A549 (cell line): ENCODE data around the gene AGBL2. TPM values are rescaled to one million over a fixed set of nuclear protein-coding genes. Genes with fewer than 3 reads are reported as not detected.
A peak's percentile ranks its signal among the peaks of the same experiment; 100 is the strongest.
"Not testable (repeated sequence)": the region's sequence is repeated elsewhere in the genome, so short reads cannot be mapped to it uniquely, and the experiment has no call there.

Experiments
- ATAC-seq, 2 experiments: fragments of 200-7000 bp in 1 of 2; fragments of >200 bp in 1 of 2; cut with Nextera tagmentation in 1 of 2; cut with Tn5 transposase in 1 of 2; 3 replicates each; pipeline versions ENCODE4 v1.8.0 to v1.9.1; 2018 to 2020; ENCODE audit warnings: mild to moderate bottlenecking in 1 of 2, moderate library complexity in 1 of 2
- CTCF ChIA-PET: fragments of 300-600 bp; sonication (Branson Sonifier 250); formaldehyde crosslinking; extraction: SDS; loops from one replicate; lab custom pipeline; 2021; ENCODE audit warnings: antibody characterized with exemption, inconsistent platforms; lab: Yijun Ruan, JAX
- POLR2A ChIA-PET: fragments of 350-600 bp; formaldehyde crosslinking; extraction: SDS; loops from one replicate; lab custom pipeline; 2021; ENCODE audit warnings: antibody characterized with exemption, inconsistent platforms; lab: Yijun Ruan, JAX
- DNase-seq, 2 experiments: peaks; one replicate each; pipeline versions ENCODE4 v3.0.0 to v3.0.0-alpha.2; 2011 to 2016; ENCODE audit warnings: low read depth in 1 of 2, low spot score in 1 of 2
- FAIRE-seq: peaks from 2 replicates; lab custom pipeline; 2011; peaks lifted over from hg19 to GRCh38; lab: Jason Lieb, UNC
- H3K27ac ChIP-seq, 2 experiments: fragments of >200 bp; sonication (Bioruptor Twin); formaldehyde crosslinking; 3 replicates each; pipeline ENCODE4 v1.5.1; 2016 to 2017
- H3K4me1 ChIP-seq: fragments of >200 bp; sonication (Bioruptor Twin); formaldehyde crosslinking; 3 replicates; pipeline ENCODE4 v1.6.1; 2016
- H3K4me2 ChIP-seq: fragments of >200 bp; sonication (Bioruptor Twin); formaldehyde crosslinking; 3 replicates; pipeline ENCODE4 v1.6.1; 2016
- H3K4me3 ChIP-seq: fragments of >200 bp; sonication (Bioruptor Twin); formaldehyde crosslinking; 3 replicates; pipeline ENCODE4 v1.5.1; 2016
- H3K9me3 ChIP-seq: fragments of >200 bp; sonication (Bioruptor Twin); formaldehyde crosslinking; 3 replicates; pipeline ENCODE4 v1.6.1; 2016
- ATOH8 ChIP-seq: fragments of 250-450 bp; sonication (Bioruptor Pico); IDR thresholded peaks from 2 replicates; pipeline ENCODE4 v1.5.0; 2020; ENCODE audit warnings: low read depth, mild to moderate bottlenecking, moderate library complexity
- BCL3 ChIP-seq: fragments of >200 bp; sonication (Bioruptor Twin); formaldehyde crosslinking; IDR thresholded peaks from 3 replicates; pipeline ENCODE4 v1.6.1; 2016
- BHLHE40 ChIP-seq: IDR thresholded peaks from 2 replicates; pipeline ENCODE4 v1.6.1; 2012; ENCODE audit warnings: low read depth, low read length, inconsistent platforms
- CHD2 ChIP-seq: fragments of 150-350 bp; IDR thresholded peaks from 2 replicates; pipeline ENCODE4 v1.6.1; 2014; ENCODE audit warnings: low read length; ENCODE audit not compliant: partially characterized antibody
- E2F6 ChIP-seq: IDR thresholded peaks from 2 replicates; pipeline ENCODE4 v1.6.1; 2012; ENCODE audit warnings: low read depth, borderline replicate concordance
- ELK1 ChIP-seq: fragments of 150-350 bp; IDR thresholded peaks from 2 replicates; pipeline ENCODE4 v1.6.1; 2014; ENCODE audit warnings: low read depth, mild to moderate bottlenecking, low read length
- GATA3 ChIP-seq: IDR thresholded peaks from 2 replicates; pipeline ENCODE4 v1.6.1; 2012; ENCODE audit warnings: borderline replicate concordance
- HOXB5 ChIP-seq: fragments of 250-450 bp; sonication (Bioruptor Pico); IDR thresholded peaks from 2 replicates; pipeline ENCODE4 v1.5.0; 2020; ENCODE audit warnings: mild to moderate bottlenecking, moderate library complexity
- JUN ChIP-seq, 2 experiments: fragments of >200 bp; sonication (Bioruptor Twin); formaldehyde crosslinking; IDR thresholded peaks; 2 replicates in 1 of 2; 3 replicates in 1 of 2; pipeline ENCODE4 v1.6.1; 2016 to 2017
- MAX ChIP-seq: IDR thresholded peaks from 2 replicates; pipeline ENCODE4 v1.6.1; 2012
- MAZ ChIP-seq: fragments of 150-350 bp; IDR thresholded peaks from 2 replicates; pipeline ENCODE4 v1.6.1; 2014; ENCODE audit warnings: antibody characterized with exemption, low read depth, low read length, borderline replicate concordance
- NPAS2 ChIP-seq: fragments of 250-450 bp; sonication (Bioruptor Pico); IDR thresholded peaks from 2 replicates; pipeline ENCODE4 v1.8.0; 2022; ENCODE audit warnings: mild to moderate bottlenecking, moderate library complexity, borderline replicate concordance
- PBX3 ChIP-seq: IDR thresholded peaks from 2 replicates; pipeline ENCODE4 v1.6.1; 2012
- PHF8 ChIP-seq: fragments of 200-600 bp; sonication (generic); IDR thresholded peaks from 2 replicates; pipeline ENCODE4 v1.6.1; 2016; ENCODE audit warnings: low read depth, mild to moderate bottlenecking, antibody characterized with exemption, moderate library complexity, borderline replicate concordance
- POLR2A ChIP-seq: IDR thresholded peaks from 2 replicates; pipeline ENCODE4 v1.6.1; 2012; ENCODE audit warnings: mild to moderate bottlenecking, low read length
- POLR2AphosphoS2 ChIP-seq: conservative IDR thresholded peaks from 2 replicates; pipeline ENCODE4 v1.6.1; 2012; ENCODE audit warnings: low read length, improper control_type of control experiment, inconsistent platforms
- REST ChIP-seq: fragments of 200-600 bp; sonication (generic); IDR thresholded peaks from 2 replicates; pipeline ENCODE4 v1.6.1; 2016; ENCODE audit warnings: antibody characterized with exemption, mild to moderate bottlenecking, moderate library complexity
- RFX5 ChIP-seq: fragments of 450-650 bp; IDR thresholded peaks from 2 replicates; pipeline ENCODE4 v1.7.1; 2014; ENCODE audit warnings: antibody characterized with exemption, mild to moderate bottlenecking, moderate library complexity
- SMC3 ChIP-seq: fragments of >200 bp; sonication (Bioruptor Twin); formaldehyde crosslinking; IDR thresholded peaks from 3 replicates; pipeline ENCODE4 v1.6.1; 2018; ENCODE audit warnings: inconsistent platforms
- SREBF2 ChIP-seq: fragments of 450-650 bp; IDR thresholded peaks from 2 replicates; pipeline ENCODE4 v1.6.1; 2014; ENCODE audit warnings: mild to moderate bottlenecking, moderate library complexity
- TP53 ChIP-seq: fragments of 250-450 bp; sonication (Bioruptor Pico); IDR thresholded peaks from 2 replicates; pipeline ENCODE4 v1.5.0; 2021; ENCODE audit warnings: mild to moderate bottlenecking, moderate library complexity
- ZFP36 ChIP-seq: fragments of 450-650 bp; IDR thresholded peaks from 2 replicates; pipeline ENCODE4 v1.6.1; 2014; ENCODE audit warnings: borderline replicate concordance; ENCODE audit not compliant: partially characterized antibody
- WGBS: methylation state at CpG from one replicate; pipeline ENCODE4 v1.1.6; 2017; ENCODE audit errors: missing lambda C conversion rate; 5-methylcytosine and 5-hydroxymethylcytosine counted together
- polyA minus RNA-seq: library from RNA; depleted of rRNA, polyadenylated mRNA; stranded (reverse); fragments of >200 nt; gene quantifications from 2 replicates; pipeline ENCODE4 v1.2.3, GENCODE V29; 2011; rRNA and poly(A)+ RNA removed
- polyA plus RNA-seq, 4 experiments: library from polyadenylated mRNA; depleted of rRNA in 3 of 4; stranded (reverse); fragments of >200 nt; fragmentation: RNase III in 1 of 4; extraction: RNeasy Plus Mini Kit Qiagen cat#74134 plus additional on column Dnase treatment in 1 of 4; gene quantifications; 2 replicates in 3 of 4; 3 replicates in 1 of 4; pipeline ENCODE4 v1.2.3, GENCODE V29; 2011 to 2017

AGBL2 gene
- polyA plus RNA-seq (2011; rRNA removed) = 7.4 and 8.3 TPM in 2 replicates
- polyA plus RNA-seq (2012; cell fraction: cytosol; rRNA removed) = 3.5 and 4.5 TPM in 2 replicates
- 10.0 and 30.9 TPM in 2 replicates for polyA plus RNA-seq (2012; cell fraction: nucleus; rRNA removed)
- 1.9 to 2.4 TPM (median 2.2 TPM) in 3 replicates for polyA plus RNA-seq (2017; fragmentation: RNase III; extraction: RNeasy Plus Mini Kit Qiagen cat#74134 plus additional on column Dnase treatment)
- polyA minus RNA-seq = 3.3 and 4.1 TPM in 2 replicates

GRCh38 chr11:47715082-47715669 lies at the start of gene AGBL2:
TSS of gene AGBL2 (minus strand) at chr11:47715369. CDS start at chr11:47714650, 719 bp downstream.
- TF ChIP-seq SREBF2 = no peak
- no peak; the same call in 1 of the 2 replicates for TF ChIP-seq PBX3
- no peak for TF ChIP-seq POLR2AphosphoS2
- TF ChIP-seq NPAS2 = no peak
- peak; percentile 27; the same call in 1 of the 2 replicates for TF ChIP-seq TP53 (CRISPR knock-in tag)
- TF ChIP-seq PHF8 = peak; percentile 74; the same call in 1 of the 2 replicates
- TF ChIP-seq ATOH8 (CRISPR knock-in tag) = no peak
- no peak for TF ChIP-seq SMC3
- peak; percentile 80 for TF ChIP-seq BCL3
- peak; percentile 90 for TF ChIP-seq POLR2A
- TF ChIP-seq JUN (IDR thresholded peaks at IDR 0.05) = peak in 1 of 2 experiments; percentile 75; a peak in 3 of 5 replicates
- TF ChIP-seq E2F6 = no peak
- TF ChIP-seq BHLHE40 = no peak
- TF ChIP-seq, all 56 proteins: peak for 5
- Histone ChIP-seq H3K9me3 (no peaks in the 10 kb centered on the region), H3K4me1 (peaks cover 7% of the 10 kb centered on the region), H3K4me3 (peak within 1 kb of the TSS; percentile 76), H3K27ac (peak within 1 kb of the TSS; percentile 85 to 96), H3K4me2 (peak within 1 kb of the TSS; percentile 79)
- ATAC-seq = peak; percentile 96 to 97
- WGBS = 4% methylated on average over 28 of the region's 35 CpGs
- ChIA-PET CTCF (interaction anchor here (0.8 to 1.4 kb wide), 3 partner anchors 10 to 108 kb away, joined by 3 to 6 read pairs (median 3); no protein-coding TSS in a partner anchor), POLR2A (interaction anchor here (0.6 to 1.2 kb wide), 8 partner anchors 9 to 162 kb away, joined by 3 to 5 read pairs (median 3); partner anchors contain the start of genes CELF1, KBTBD4 and NDUFS3)
- no peak for FAIRE-seq
- peak; percentile 69 to 82 for DNase-seq

- FAIRE-seq, H3K4me1 ChIP-seq, ATAC-seq, H3K4me3 ChIP-seq, H3K9me3 ChIP-seq, H3K4me2 ChIP-seq, H3K27ac ChIP-seq, DNase-seq: not testable (repeated sequence)
- POLR2A ChIA-PET = interaction anchor here (0.6 to 1.6 kb wide), 3 partner anchors 9 to 89 kb away, joined by 3 read pairs; partner anchors contain the start of gene NUP160
- WGBS = 96% methylated on average over 11 of the region's 11 CpGs
- CTCF ChIA-PET = interaction anchor here (0.9 to 1.1 kb wide), 3 partner anchors 12 to 93 kb away, joined by 3 read pairs; no protein-coding TSS in a partner anchor
Observed at GRCh38 chr11:47759291-47759690, 44.1 kb upstream of the AGBL2 start.

- WGBS = 84% methylated on average over 4 of the region's 4 CpGs
- FAIRE-seq = no peak
Observed at GRCh38 chr11:47756208-47756607, 41.0 kb upstream of the AGBL2 start.

More at GRCh38 chr11:47756208-47756607, 41.0 kb upstream of the AGBL2 start:
- CTCF ChIA-PET = interaction anchor here (1.0 to 1.2 kb wide), 2 partner anchors 16 to 21 kb away, joined by 3 to 4 read pairs; no protein-coding TSS in a partner anchor
- DNase-seq = no peak
- H3K4me3 ChIP-seq = no peak overlapping the region
- H3K4me2 ChIP-seq = no peak overlapping the region
- POLR2A ChIA-PET = interaction anchor here (0.8 kb wide), 1 partner anchor 92 kb away, joined by 5 read pairs; the partner anchor contains the start of gene NUP160
- TF ChIP-seq REST (no peak), JUN (IDR thresholded peaks at IDR 0.05) (no peak), ELK1 (no peak), MAX (no peak), HOXB5 (CRISPR knock-in tag) (no peak), ZFP36 (no peak), GATA3 (no peak), RFX5 (no peak), MAZ (no peak), SREBF2 (no peak), CHD2 (no peak)
- no peak for ATAC-seq
- no peak overlapping the region for H3K27ac ChIP-seq
- H3K9me3 ChIP-seq = no peaks in the 10 kb centered on the region
- H3K4me1 ChIP-seq = no peaks in the 10 kb centered on the region
